B cell (primary cell): Measurements from ENCODE around the gene METTL24. TPM values are rescaled to one million over a fixed set of nuclear protein-coding genes. Genes with fewer than 3 reads are reported as not detected.

Experiments
- ATAC-seq: fragments of 200-7000 bp; cut with Tn5 transposase; one replicate; pipeline ENCODE4 v1.10.0; 2021; ENCODE audit warnings: low read depth, mild to moderate bottlenecking, moderate number of reproducible peaks, moderate library complexity
- CTCF ChIA-PET: fragments of 350-600 bp; sonication (Branson Sonifier 250); formaldehyde crosslinking; loops from one replicate; lab custom pipeline; 2021; ENCODE audit warnings: antibody characterized with exemption, inconsistent platforms; lab: Charles Lee
- POLR2A ChIA-PET: fragments of 350-600 bp; sonication (Branson Sonifier 250); formaldehyde crosslinking; loops from one replicate; lab custom pipeline; 2021; ENCODE audit warnings: antibody characterized with exemption; lab: Charles Lee
- DNase-seq: peaks from one replicate; pipeline ENCODE4 v3.0.0; 2013
- H2AFZ ChIP-seq: 2 replicates; pipeline ENCODE4 v1.6.1; 2012; ENCODE audit warnings: mild to moderate bottlenecking, low read depth, low read length; ENCODE audit not compliant: insufficient read depth, poor library complexity, severe bottlenecking
- H3K27ac ChIP-seq, 2 donors: 1 replicate in 1 of 2; 2 replicates in 1 of 2; pipeline ENCODE4 v1.5.1; 2012 to 2013; ENCODE audit warnings: low read length in 2 of 2, mild to moderate bottlenecking in 2 of 2, moderate library complexity in 1 of 2
- H3K27me3 ChIP-seq, 4 experiments: fragments of 200-600 bp in 1 of 4; sonication (generic) in 1 of 4; replicated peaks in 1 of 4; 1 replicate in 2 of 4; 2 replicates in 2 of 4; pipeline versions ENCODE4 v1.6.1 to v1.7.0; 2013 to 2016; ENCODE audit warnings: low read length in 3 of 4, mild to moderate bottlenecking in 2 of 4, mixed read lengths in 1 of 4, moderate library complexity in 1 of 4; ENCODE audit not compliant: insufficient read depth in 4 of 4, control insufficient read depth in 3 of 4; ENCODE audit errors: control extremely low read depth in 1 of 4
- H3K36me3 ChIP-seq, 2 experiments: replicated peaks in 1 of 2; 1 replicate in 1 of 2; 2 replicates in 1 of 2; pipeline versions ENCODE4 v1.6.1 to v1.7.1; 2013; ENCODE audit warnings: low read length in 1 of 2; ENCODE audit not compliant: insufficient read depth in 2 of 2, control insufficient read depth in 1 of 2; ENCODE audit errors: control extremely low read depth in 1 of 2, extremely low read depth in 1 of 2
- H3K4me1 ChIP-seq, 2 donors: fragments of 200-600 bp in 1 of 2; sonication (generic) in 1 of 2; 1 replicate in 1 of 2; 2 replicates in 1 of 2; pipeline versions ENCODE4 v1.5.1 to v1.6.1; 2013 to 2017; ENCODE audit warnings: low read length in 2 of 2; ENCODE audit not compliant: control insufficient read depth in 2 of 2, insufficient read depth in 2 of 2
- H3K4me2 ChIP-seq: replicated peaks from 2 replicates; pipeline ENCODE3; 2012; ENCODE audit warnings: mild to moderate bottlenecking, low read depth, low read length; ENCODE audit not compliant: poor library complexity, severe bottlenecking
- H3K4me3 ChIP-seq, 5 experiments: fragments of 200-600 bp in 1 of 5; sonication (generic) in 1 of 5; 1 replicate in 3 of 5; 2 replicates in 2 of 5; pipeline versions ENCODE4 v1.5.1 to v1.7.0; 2011 to 2016; ENCODE audit warnings: low read length in 4 of 5, mild to moderate bottlenecking in 4 of 5, low read depth in 2 of 5, control low read depth in 1 of 5, moderate library complexity in 1 of 5; ENCODE audit not compliant: insufficient read depth in 1 of 5; ENCODE audit errors: control extremely low read depth in 1 of 5, extremely low read depth in 1 of 5
- H3K79me2 ChIP-seq: fragments of 200-600 bp; sonication (generic); one replicate; pipeline ENCODE4 v1.6.0; 2016; ENCODE audit warnings: low read length; ENCODE audit not compliant: control insufficient read depth, insufficient read depth
- H3K9ac ChIP-seq: fragments of 200-600 bp; sonication (generic); 2 replicates; pipeline ENCODE4 v1.6.1; 2017; ENCODE audit warnings: mild to moderate bottlenecking, low read length, moderate library complexity
- H3K9me3 ChIP-seq, 3 donors: one replicate each; pipeline versions ENCODE4 v1.6.1 to v1.7.1; 2013; ENCODE audit warnings: low read length in 2 of 3; ENCODE audit not compliant: control insufficient read depth in 2 of 3, insufficient read depth in 1 of 3; ENCODE audit errors: control extremely low read depth in 1 of 3
- H4K20me1 ChIP-seq: 2 replicates; pipeline ENCODE4 v1.6.0; 2012; ENCODE audit warnings: mild to moderate bottlenecking, low read length; ENCODE audit not compliant: insufficient read depth, control insufficient read depth, poor library complexity, severe bottlenecking
- H3K27ac Mint-ChIP-seq: one replicate; pipeline ENCODE4 v1.8.0; 2021; ENCODE audit warnings: mixed read lengths
- H3K27me3 Mint-ChIP-seq: one replicate; pipeline ENCODE4 v1.8.0; 2021; ENCODE audit warnings: mixed read lengths
- H3K4me1 Mint-ChIP-seq: one replicate; pipeline ENCODE4 v1.8.0; 2021; ENCODE audit warnings: mixed read lengths
- H3K4me3 Mint-ChIP-seq: one replicate; pipeline ENCODE4 v1.8.0; 2021; ENCODE audit warnings: mixed read lengths
- H3K9me3 Mint-ChIP-seq: one replicate; pipeline ENCODE4 v1.8.0; 2022; ENCODE audit warnings: mixed read lengths; ENCODE audit not compliant: insufficient read depth
- EZH2 ChIP-seq: IDR thresholded peaks from 2 replicates; pipeline ENCODE4 v1.6.1; 2012; ENCODE audit warnings: borderline replicate concordance, low read depth, mild to moderate bottlenecking, moderate library complexity, low read length; ENCODE audit not compliant: insufficient read depth, poor library complexity, severe bottlenecking
- WGBS: methylation state at CpG from one replicate; pipeline ENCODE4 v1.1.5; 2013; ENCODE audit warnings: missing lambda C conversion rate; ENCODE audit not compliant: insufficient coverage; 5-methylcytosine and 5-hydroxymethylcytosine counted together
- intact Hi-C: fragments of 100-400 bp; cut with micrococcal nuclease; formaldehyde crosslinking; loops from one replicate; pipeline ENCODE4 v1.10.0; 2022
- polyA plus RNA-seq: library from polyadenylated mRNA; depleted of rRNA; stranded (reverse); fragments of >200 nt; gene quantifications from 2 replicates; pipeline ENCODE4 v1.2.3, GENCODE V29; 2012
- total RNA-seq, 2 donors: library from RNA; stranded (reverse); fragments of 120-200 nt in 1 of 2; gene quantifications; 1 replicate in 1 of 2; 2 replicates in 1 of 2; pipeline versions ENCODE4 v1.2.3 to v1.2.4, GENCODE V29; 2013 to 2022
- TF ChIP-seq, protein P1 (sequence below): fragments of 200-600 bp; IDR thresholded peaks from one replicate; pipeline ENCODE4 v1.8.0; 2022; ENCODE audit warnings: antibody characterized with exemption, mild to moderate bottlenecking

The METTL24 gene
- total and polyA plus RNA-seq, 2 donors (not counting 1 experiment from before 2014, with no cell fraction given) = not detected

- Histone ChIP-seq H3K36me3 (no peaks in the 10 kb centered on the region), H3K4me1 (peaks cover 12 to 13% of the 10 kb centered on the region in 2 donors), H3K27ac (no peak overlapping the region), H3K79me2 (no peaks in the 10 kb centered on the region), H2AFZ (no peak overlapping the region), H3K27me3 (peaks cover 0 to 33% (median 22%) of the 10 kb centered on the region in 4 experiments), H3K4me3 (no peak overlapping the region), H3K9me3 (peaks cover 0 to 4% (median 0%) of the 10 kb centered on the region in 3 donors), H3K9ac (no peak overlapping the region), H3K4me2 (no peak overlapping the region), H4K20me1 (no peaks in the 10 kb centered on the region)
- intact Hi-C loops = no loop called here
- Mint-ChIP-seq H3K4me3 (no peak overlapping the region), H3K9me3 (no peaks in the 10 kb centered on the region), H3K27me3 (peaks cover 46% of the 10 kb centered on the region), H3K4me1 (peaks cover 16% of the 10 kb centered on the region), H3K27ac (no peak overlapping the region)
- DNase-seq (no peak), ATAC-seq (no peak)
- 89% methylated on average over 1 of the region's 2 CpGs for WGBS
- POLR2A ChIA-PET = no interaction called here
- CTCF ChIA-PET = no interaction called here
- TF ChIP-seq, protein P1, sequence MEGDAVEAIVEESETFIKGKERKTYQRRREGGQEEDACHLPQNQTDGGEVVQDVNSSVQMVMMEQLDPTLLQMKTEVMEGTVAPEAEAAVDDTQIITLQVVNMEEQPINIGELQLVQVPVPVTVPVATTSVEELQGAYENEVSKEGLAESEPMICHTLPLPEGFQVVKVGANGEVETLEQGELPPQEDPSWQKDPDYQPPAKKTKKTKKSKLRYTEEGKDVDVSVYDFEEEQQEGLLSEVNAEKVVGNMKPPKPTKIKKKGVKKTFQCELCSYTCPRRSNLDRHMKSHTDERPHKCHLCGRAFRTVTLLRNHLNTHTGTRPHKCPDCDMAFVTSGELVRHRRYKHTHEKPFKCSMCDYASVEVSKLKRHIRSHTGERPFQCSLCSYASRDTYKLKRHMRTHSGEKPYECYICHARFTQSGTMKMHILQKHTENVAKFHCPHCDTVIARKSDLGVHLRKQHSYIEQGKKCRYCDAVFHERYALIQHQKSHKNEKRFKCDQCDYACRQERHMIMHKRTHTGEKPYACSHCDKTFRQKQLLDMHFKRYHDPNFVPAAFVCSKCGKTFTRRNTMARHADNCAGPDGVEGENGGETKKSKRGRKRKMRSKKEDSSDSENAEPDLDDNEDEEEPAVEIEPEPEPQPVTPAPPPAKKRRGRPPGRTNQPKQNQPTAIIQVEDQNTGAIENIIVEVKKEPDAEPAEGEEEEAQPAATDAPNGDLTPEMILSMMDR = no peak
- TF ChIP-seq EZH2 = no peak
Measured at GRCh38 chr6:110355727-110356126, 2.4 kb downstream of the METTL24 start.

DNA sequence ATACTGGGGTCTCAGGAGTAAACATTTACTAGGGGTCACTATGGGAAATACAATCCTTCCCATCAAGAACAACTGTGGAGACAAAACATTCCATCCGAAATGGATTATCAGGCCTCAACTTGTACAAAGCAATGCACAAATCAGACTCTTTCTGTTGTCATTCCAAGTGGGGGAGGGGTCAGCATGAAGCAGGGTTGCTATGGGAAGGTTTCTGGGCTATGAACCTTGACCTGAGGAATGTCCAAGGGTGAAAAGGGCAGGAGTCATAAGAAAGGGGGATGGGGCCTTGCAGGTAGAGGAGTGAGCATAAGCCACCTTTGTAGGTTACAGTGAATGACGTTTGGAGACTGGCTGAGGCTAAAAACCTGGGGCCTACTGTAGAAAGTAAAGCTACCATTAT, 3.1 kb downstream of the METTL24 start:
- Mint-ChIP-seq H3K4me1 (peaks cover 16% of the 10 kb centered on the region), H3K4me3 (no peak overlapping the region), H3K9me3 (no peaks in the 10 kb centered on the region), H3K27ac (no peak overlapping the region), H3K27me3 (peaks cover 40% of the 10 kb centered on the region)
- Histone ChIP-seq H3K9me3 (peaks cover 0 to 4% (median 0%) of the 10 kb centered on the region in 3 donors), H2AFZ (no peak overlapping the region), H3K4me3 (no peak overlapping the region), H3K79me2 (no peaks in the 10 kb centered on the region), H3K4me2 (no peak overlapping the region), H3K36me3 (no peaks in the 10 kb centered on the region), H3K27me3 (peaks cover 0 to 30% (median 20%) of the 10 kb centered on the region in 4 experiments), H4K20me1 (no peaks in the 10 kb centered on the region), H3K9ac (no peak overlapping the region), H3K4me1 (peaks cover 12 to 13% of the 10 kb centered on the region in 2 donors), H3K27ac (no peak overlapping the region)
- ChIA-PET POLR2A (no interaction called here), CTCF (interaction anchor here (1.4 kb wide), 1 partner anchor 10 kb away, joined by 4 read pairs; no protein-coding TSS in a partner anchor)
- TF ChIP-seq, protein P1 = no peak
- TF ChIP-seq EZH2 = no peak
- WGBS = no CpG with 5 or more reads among the region's 2 CpGs
- intact Hi-C loops = no loop called here
- DNase-seq (no peak), ATAC-seq (no peak)
